Right renal cortex interstitium (tissue), 3 donors: ENCODE results near the gene AGK. TPM values are rescaled to one million over a fixed set of nuclear protein-coding genes. Genes with fewer than 3 reads are reported as not detected.

Experiments used
- DNase-seq, 3 donors: peaks; one replicate each; pipeline ENCODE4 v3.0.0-alpha.2; 2013; ENCODE audit warnings: low read depth in 3 of 3, low spot score in 2 of 3
- polyA plus RNA-seq, 3 donors: library from polyadenylated mRNA; unstranded; fragments of 120-200 nt; gene quantifications; one replicate each; pipeline ENCODE4 v1.2.1, GENCODE V29; 2013; ENCODE audit not compliant: insufficient read length in 3 of 3

Gene AGK
- polyA plus RNA-seq, 3 donors, result 35.9 to 41.3 (median 38.8) TPM

GRCh38 chr7:141585592-141586510 is 34.6 kb downstream of the AGK start:
- DNase-seq, result no peak

GRCh38 chr7:141586878-141587277 is 35.7 kb downstream of the AGK start:
- no peak for DNase-seq

- DNase-seq, result no peak
Observed at GRCh38 chr7:141587304-141587703, 36.1 kb downstream of the AGK start.

GRCh38 chr7:141588912-141589311 is 37.7 kb downstream of the AGK start:
- no peak for DNase-seq

GRCh38 chr7:141590071-141590470 is 38.9 kb downstream of the AGK start:
- DNase-seq, result no peak

GRCh38 chr7:141590666-141591065 is 39.5 kb downstream of the AGK start:
- DNase-seq, result no peak

GRCh38 chr7:141593134-141593533 is 41.9 kb downstream of the AGK start:
- no peak for DNase-seq

GRCh38 chr7:141597966-141598365 is 46.8 kb downstream of the AGK start:
- no peak for DNase-seq

GRCh38 chr7:141598408-141598807 is 47.2 kb downstream of the AGK start:
- no peak for DNase-seq

GRCh38 chr7:141600168-141601006 is 49.2 kb downstream of the AGK start:
- DNase-seq, result no peak

- no peak for DNase-seq
Observed at GRCh38 chr7:141609576-141609975, 58.4 kb downstream of the AGK start.

GRCh38 chr7:141610671-141611070 is 59.5 kb downstream of the AGK start:
- no peak for DNase-seq

GRCh38 chr7:141612861-141613260 is 61.7 kb downstream of the AGK start:
- DNase-seq, result no peak

GRCh38 chr7:141617280-141617679 is 66.1 kb downstream of the AGK start:
- no peak for DNase-seq

- DNase-seq, result no peak
Observed at GRCh38 chr7:141619745-141620144, 68.5 kb downstream of the AGK start.

- DNase-seq, result no peak
Observed at GRCh38 chr7:141624763-141625162, 73.6 kb downstream of the AGK start.

- no peak for DNase-seq
Observed at GRCh38 chr7:141630621-141631020, 79.4 kb downstream of the AGK start.

- DNase-seq, result no peak
Observed at GRCh38 chr7:141631525-141631924, 80.3 kb downstream of the AGK start.

GRCh38 chr7:141634065-141634464 is 82.9 kb downstream of the AGK start:
- no peak for DNase-seq

- no peak for DNase-seq
Observed at GRCh38 chr7:141636053-141636452, 84.8 kb downstream of the AGK start.

GRCh38 chr7:141640239-141640840 is 89.1 kb downstream of the AGK start:
- DNase-seq, result no peak
